Fibroblast of skin of left quadriceps (primary cell): Measurements from ENCODE around the gene RPL10.
A peak's percentile ranks its signal among the peaks of the same experiment; 100 is the strongest.

Experiments used
- DNase-seq, 2 experiments: peaks; one replicate each; pipeline ENCODE4 v3.0.0-alpha.2; 2013; ENCODE audit warnings: low read depth in 2 of 2

Gene RPL10

DNA sequence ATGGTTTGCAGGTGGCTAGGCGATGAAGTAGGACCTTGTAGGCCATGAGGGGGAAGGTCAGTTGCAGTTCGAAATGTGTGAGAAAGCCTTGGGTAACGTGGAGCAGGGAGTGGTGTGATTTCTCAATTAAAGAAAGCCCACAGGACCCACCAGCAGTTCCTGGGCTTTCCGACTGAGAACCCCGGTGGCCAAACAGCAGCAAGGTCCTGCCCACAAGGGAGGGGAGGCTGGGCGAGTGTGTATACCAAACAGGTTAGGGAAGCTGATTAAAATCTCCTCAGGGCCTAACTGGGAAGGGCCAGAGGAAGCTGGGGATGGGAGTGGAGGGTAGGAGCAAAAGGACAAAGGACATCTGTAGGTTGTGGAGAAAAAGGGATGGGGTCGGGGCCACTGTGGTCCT lies 32.7 kb downstream of the RPL10 start:
- DNase-seq: no peak

DNA sequence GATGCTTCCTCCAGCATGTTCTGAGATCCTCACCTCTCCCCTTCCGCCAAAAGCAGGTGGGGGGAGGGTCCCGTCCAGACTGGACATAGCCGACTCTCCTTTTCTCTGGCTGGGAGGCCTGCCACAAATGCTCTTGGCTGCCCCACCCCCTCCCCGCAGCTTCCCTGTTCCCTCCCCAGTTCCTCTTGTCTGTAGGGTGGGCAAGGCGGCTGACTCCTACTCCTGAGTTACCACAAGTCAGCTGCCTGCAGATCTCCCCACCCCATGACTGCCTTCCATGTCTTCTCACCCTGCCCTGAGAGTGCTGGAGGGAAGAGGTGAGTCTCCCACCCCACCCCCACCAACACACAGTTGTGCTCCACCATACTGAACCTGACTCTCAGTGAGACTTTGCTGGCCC lies 33.2 kb downstream of the RPL10 start:
- DNase-seq: no peak

DNA sequence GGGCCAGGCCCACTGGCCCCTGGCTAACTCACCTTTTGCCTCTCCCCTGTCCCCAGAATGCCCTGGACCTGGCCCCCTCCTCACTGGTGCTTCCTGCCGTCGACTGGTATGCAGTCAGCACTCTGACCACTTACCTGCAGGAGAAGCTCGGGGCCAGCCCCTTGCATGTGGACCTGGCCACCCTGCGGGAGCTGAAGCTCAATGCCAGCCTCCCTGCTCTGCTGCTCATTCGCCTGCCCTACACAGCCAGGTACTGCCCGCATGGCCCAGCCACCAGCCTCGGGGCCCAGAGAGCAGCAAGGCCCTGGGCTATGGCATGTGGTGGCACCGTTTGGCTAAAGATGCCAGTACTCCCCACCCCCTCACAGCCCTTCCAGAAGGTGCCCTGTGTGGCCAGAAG lies 34.0 kb downstream of the RPL10 start:
- DNase-seq: no peak

DNA sequence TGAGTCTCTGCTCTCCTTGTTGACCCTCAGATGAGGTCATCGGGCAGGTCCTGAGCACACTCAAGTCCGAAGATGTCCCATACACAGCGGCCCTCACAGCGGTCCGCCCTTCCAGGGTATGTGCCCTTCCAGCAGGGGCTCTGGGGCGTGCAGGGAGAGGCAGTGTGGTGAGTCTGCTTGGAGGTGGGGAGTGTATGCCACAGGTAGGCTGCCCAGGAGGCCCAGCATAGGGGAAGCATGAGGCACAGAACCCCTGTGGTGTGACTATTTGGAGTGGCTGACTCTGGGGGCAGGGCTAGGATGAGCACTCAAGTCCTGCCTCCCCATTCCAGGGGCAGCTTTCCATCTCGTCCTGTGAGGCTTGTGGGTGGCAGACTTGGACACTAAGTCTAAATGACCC lies 35.4 kb downstream of the RPL10 start:
- no peak for DNase-seq

DNA sequence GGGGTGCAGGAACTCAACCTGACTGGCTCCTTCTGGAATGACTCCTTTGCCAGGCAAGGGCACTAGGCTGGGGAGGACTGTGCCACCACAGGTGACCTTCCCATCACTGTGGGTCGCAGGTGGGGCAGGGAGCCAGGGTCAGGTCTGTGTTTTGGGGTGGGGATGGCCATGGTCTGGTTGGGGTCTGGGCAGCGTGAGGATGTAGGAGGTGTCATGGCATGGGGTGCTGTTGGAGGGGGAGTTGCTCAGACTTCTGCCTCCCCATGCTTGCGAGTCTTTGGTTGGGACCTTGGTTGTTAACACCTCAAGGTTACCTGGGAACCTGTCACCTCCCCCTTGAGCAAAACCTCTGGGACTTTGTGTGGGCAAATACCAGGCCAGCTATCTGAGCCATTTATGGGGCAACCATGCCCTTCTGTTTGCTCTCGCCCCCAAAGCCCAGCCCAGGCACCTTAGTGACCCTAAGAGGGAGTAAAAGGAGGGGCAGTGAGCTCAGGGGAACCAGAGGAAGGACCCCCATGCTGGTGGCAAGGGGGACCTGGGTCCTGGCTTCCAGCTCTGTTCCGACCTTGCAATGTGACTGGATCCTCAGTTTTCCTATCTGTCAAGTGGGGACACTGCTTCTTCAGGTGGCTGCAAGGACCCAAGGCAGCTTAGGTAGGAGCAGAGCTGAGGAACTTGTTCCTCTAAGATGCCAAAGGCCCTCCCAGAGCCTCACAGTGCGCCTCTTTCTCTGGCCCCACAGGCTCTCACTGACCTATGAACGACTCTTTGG lies 36.4 kb downstream of the RPL10 start:
- no peak for DNase-seq

DNA sequence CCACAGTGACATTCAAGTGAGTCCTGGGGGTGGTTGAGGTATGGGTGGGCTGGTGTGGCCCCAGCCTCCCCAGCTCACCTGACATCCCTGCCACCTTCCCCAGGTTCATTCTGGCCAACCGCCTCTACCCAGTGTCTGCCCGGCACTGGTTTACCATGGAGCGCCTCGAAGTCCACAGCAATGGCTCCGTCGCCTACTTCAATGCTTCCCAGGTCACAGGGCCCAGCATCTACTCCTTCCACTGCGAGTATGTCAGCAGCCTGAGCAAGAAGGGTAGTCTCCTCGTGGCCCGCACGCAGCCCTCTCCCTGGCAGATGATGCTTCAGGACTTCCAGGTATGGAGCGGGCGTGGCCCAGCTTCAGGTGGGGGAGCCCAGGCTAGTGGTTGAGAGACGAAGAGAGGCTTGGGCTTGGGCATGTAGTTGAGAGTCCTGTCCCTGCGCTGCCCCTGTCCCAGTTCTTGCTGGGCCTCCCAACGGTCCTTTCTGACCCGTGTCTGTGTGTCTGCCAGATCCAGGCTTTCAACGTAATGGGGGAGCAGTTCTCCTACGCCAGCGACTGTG lies 37.1 kb downstream of the RPL10 start:
- no peak for DNase-seq

DNA sequence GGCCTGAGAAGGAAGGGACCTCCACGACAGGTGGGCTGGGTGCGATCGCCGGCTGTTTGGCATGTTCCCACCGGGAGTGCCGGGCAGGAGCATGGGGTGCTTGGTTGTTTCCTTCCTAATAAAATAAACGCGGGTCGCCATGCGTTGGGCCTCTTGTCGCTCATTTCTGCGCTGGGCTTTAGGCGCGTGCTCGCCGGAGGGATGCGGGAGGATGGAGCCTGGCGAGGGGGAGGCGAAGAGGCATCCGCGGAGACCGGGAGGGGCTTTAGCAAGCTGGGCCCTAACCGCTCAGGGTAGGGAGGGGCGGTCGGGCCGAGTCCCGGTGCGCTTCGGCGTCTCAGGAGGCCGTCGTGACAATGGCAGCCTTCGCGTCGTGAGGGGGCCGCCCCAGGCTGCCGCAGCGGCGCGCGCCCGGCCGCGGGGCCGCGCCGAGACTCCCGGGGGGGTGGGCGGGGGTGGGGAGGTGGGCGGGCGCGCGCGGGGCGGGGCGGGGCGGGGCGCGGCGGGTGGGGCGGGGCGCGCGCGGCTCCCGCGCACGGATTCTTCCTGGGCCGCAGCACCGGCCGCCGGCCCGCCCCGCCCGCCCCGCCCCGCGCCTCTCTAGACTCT lies 38.3 kb downstream of the RPL10 start:
- DNase-seq: no peak

DNA sequence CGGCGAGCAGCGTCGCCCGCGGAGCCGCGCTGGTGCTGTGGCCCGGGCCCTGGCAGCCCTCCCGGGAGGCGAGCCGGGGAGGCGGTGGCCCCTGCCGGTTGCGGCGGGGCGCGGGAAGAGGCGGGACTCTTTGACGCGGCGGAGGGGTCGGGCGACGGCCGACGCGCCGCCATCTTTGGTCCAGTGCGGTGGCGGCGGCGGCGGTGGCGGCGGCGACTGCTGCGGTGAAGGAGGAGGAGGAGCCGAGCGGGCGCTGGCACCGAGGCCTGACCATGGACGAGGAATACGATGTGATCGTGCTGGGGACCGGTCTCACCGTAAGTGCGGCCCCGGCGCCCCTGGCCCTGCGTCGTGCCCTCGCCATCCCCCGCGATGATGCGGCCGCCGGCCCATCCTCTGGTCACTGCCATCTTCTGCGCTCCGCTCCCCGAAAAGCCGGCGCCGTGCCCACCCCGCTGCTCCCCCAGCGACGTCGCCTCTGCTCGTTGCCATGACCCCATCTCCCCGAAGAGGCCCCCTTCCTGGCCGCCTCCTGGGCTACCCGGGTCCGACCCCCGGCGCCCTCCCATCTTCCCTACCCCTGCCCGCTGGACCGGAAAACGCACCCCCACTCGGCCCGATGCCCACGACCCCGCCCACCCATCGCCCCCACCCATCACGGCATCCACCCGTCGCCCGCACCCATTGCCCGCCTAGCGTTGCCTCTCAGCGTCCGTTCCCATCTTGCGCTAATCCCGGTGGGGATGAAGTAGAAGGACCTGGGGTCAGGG lies 39.0 kb downstream of the RPL10 start, which contains the start of gene GDI1:
TSS of gene GDI1 (plus strand) at position 172 of the 770 bp plus-strand sequence. CDS start at position 273, 101 bp downstream.
- peak; percentile 29 to 33 for DNase-seq

DNA sequence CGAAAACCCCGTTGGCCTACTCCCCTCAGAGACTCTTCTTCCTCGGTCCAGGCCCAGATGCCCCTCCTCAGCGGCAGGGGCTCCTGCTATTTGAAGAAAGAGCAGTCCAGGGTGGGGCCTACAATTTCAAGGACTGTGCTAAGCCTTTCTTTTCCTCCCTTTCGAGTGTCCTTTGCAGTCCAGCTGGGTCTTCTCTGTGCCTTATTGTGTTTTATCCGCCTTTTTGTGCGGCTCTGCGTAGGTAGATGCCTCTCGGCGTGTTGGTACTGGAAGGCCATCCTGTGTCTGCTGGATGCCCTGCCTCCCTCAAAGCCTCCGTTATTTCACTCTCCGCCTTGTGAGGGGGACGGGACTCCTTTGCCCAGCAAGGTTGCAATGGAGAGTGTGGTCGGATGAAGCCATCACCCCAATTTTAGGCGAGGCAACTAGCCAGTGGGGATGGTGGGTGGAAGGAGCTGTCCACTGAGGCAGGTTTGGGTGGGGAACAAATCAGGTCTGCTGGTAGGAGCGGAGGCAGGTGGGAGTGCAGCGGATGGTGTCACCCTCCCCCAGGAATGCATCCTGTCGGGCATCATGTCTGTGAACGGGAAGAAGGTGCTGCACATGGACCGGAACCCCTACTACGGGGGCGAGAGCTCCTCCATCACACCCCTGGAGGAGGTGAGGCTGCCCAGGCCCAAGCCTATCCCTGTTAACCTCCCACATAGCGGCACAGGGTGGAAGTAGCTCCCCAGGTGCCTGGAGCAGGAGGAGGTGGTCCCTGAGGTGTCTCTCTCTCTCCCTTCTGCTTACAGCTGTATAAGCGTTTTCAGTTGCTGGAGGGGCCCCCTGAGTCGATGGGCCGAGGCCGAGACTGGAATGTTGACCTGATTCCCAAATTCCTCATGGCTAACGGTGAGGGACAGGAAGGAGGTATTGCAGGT lies 40.1 kb downstream of the RPL10 start:
- no peak for DNase-seq

DNA sequence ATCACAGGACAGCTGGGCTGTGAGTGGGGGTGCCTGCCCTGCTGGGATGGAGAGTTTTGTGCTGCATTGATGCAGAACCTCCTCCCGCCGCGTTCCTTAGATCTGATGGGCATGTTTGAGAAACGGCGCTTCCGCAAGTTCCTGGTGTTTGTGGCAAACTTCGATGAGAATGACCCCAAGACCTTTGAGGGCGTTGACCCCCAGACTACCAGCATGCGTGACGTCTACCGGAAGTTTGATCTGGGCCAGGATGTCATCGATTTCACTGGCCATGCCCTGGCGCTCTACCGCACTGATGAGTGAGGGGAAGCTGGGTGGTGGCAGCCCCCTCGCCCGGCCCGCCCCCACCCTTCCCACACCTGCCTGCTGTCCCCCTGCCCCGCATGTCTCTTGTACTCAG lies 41.7 kb downstream of the RPL10 start:
- DNase-seq: no peak

DNA sequence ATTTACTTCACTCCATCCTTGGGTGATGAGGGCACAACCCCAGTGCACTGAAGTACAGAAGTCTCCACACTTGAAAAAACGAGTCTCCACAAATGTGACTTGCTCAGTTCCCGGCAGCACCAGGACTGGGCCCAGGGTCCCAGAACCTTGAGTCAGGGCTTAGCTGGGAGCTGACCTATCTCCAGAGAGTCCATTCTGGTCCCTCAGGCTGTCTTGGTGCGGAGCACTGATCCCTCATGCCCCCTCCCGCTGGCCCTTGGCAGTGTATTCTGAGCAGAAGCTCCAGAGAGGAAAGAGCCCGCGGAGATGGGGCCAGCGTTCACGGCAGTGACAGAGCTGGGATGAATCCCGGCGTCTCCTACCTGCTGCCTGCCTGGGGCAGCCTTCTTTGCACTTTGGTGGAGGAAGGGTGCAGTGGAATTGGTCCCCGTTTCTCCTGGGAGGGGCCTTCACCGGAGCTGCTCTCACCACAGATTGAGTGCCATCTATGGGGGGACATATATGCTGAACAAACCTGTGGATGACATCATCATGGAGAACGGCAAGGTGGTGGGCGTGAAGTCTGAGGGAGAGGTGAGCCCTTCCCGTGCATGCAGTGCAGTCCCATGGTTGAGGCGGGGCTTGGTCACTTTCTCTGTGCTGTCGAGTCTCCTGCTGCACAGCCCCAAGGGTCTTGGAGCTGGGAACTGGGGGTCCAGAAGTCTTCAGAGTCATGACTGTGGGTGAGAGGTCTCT lies 42.6 kb downstream of the RPL10 start:
- DNase-seq: no peak

DNA sequence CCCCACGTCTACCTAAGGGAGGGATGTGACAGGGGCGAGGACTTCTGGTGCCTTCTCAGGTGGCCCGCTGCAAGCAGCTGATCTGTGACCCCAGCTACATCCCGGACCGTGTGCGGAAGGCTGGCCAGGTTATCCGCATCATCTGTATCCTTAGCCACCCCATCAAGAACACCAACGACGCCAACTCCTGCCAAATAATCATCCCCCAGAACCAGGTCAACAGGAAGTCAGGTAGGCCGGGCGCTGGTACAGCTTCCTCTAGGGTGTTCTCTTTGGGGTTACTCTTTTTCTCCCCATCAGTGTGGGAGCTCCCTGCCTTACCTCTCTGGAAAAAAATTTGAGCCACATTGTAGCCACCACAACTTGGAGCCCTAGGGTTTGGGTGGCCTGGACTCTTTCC lies 43.4 kb downstream of the RPL10 start:
- no peak for DNase-seq

DNA sequence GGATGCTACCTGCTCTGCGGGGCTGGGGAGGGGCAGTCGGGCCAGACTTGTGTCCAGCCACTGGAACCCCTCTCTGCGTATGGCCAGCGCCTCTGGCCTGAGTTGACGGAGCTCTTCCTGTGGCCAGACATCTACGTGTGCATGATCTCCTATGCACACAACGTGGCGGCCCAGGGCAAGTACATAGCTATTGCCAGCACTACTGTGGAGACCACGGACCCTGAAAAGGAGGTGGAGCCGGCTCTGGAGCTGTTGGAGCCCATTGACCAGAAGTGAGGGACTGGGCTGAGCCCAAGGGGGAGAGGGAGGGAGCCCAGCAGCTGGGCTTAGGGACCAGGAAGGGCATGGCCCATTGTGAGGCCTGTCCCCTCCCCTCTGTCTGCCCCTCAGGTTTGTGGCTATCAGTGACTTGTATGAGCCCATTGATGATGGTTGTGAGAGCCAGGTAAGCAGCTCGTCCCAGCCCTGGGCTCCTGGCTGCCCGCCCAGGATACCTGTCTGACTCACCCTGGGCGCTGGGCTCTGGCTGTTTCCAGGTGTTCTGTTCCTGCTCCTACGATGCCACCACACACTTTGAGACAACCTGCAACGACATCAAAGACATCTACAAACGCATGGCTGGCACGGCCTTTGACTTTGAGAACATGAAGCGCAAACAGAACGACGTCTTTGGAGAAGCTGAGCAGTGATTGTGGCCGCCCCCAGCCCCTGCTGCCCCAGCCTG lies 44.0 kb downstream of the RPL10 start:
- DNase-seq: no peak

DNA sequence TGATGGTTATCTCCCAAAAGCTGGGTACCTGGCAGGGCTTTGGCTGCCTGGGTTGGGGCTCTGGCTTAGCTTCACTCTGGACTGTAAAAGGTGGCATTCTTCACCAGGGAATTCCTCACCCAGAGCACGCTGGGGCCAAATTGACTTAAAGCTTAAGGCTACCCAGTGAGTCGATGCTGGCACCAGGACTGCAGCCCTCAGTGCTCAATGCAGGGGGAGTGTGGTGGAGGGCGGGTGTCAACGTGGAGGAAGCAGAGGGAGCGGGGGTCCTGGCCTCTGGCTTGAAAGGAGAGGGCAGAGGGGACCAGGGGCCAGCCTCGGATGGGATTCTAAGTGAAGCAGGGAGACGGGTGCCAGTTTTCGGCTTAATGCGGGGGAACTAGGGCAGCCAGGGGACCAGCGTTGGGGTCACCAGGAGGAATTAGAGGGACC lies 45.3 kb downstream of the RPL10 start:
- DNase-seq: no peak

DNA sequence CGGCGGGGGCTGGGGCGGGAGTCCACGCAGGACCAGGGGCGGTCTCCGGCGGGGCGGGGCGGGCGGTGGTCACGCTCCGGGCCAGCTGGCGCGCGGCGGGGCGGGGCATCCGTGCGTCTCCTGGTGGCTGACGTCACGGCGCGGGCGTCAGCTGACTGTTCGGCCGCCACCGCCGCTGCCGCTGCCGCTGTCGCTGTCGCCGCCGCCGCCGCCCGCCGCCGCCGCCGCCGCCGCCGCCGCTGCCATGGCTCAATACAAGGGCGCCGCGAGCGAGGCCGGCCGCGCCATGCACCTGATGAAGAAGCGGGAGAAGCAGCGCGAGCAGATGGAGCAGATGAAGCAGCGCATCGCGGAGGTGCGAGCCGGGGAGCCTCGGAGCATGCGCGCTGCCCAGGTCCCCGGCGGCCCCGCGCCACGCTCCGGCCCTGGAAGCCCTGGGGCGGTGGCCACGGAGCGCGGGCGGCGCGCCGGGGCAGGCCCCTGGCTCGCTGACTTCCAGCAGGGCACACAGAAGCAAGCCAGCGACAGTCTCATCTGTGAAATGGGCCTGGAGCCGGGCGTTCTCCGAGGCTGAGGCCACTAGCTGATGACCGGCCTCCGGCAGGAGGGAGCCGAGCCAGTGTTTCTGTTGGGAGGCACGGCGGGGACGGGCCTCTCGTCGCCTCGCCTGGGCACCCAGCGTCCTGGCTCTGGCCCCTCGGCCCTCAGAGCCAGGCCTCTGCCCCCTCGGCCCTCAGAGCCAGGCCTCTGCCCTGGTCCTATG lies 46.0 kb downstream of the RPL10 start, which contains the start of gene FAM50A:
TSS of gene FAM50A (plus strand) at position 150 of the 763 bp plus-strand sequence. CDS start at position 245, 95 bp downstream.
- no peak for DNase-seq

DNA sequence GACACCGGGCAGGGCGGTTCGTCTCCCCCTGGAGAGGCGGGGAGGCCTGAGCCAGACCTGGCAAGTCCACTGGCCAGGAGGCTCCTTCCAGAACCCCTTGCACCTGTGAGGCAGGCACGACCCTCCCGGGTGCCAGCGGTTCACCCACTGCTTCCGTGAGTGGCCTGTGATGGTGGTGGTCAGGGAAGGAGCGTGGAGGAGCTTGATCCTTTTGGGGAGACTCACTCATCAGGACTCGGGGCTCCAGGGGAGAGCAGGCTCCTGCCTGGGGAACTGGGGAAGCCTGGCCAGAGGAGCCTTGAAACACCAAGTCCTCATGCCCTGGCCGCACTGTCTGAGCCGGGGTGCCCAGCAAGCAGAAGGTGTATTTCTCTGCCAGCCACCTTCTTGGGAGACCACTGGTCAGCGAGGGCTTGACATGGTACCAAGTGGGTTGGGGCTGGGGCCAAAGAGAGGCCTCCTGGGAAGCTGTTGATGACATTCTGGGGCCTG lies 46.6 kb downstream of the RPL10 start:
- DNase-seq: no peak

DNA sequence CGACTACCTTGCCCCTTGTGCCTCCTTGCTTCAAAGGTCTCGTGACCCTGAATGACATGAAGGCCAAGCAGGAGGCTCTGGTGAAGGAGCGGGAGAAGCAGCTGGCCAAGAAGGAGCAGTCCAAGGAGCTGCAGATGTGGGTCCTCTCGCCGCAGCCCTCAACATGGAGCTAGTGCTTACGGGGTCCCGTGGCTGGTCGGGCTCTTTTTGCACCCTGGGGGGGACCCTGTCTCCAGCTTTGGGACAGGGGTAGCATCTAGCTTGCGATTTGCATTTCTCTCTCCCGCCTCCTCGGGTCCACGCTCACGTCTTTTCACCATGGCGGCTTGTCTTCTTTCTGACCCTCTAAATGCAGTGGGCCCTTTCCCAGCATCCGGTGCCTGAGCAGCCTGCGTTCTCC lies 47.6 kb downstream of the RPL10 start:
- DNase-seq: no peak

DNA sequence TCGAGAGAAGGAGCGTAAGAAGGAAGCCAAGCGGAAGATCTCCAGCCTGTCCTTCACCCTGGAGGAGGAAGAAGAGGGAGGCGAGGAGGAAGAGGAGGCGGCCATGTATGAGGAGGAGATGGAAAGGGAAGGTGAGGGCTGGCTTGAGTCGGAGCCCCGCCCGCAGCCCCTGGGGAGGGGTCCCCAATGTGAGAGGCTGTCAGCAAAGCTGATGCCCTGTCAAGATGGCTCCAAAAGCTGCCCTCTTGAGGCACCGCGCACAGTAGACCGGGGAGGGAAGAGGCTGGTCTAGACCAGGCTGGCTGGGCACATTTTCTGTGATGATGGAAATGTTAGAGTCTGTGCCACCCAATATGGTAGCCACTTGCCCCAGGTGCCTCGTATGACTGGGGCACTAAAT lies 48.3 kb downstream of the RPL10 start:
- DNase-seq: no peak

DNA sequence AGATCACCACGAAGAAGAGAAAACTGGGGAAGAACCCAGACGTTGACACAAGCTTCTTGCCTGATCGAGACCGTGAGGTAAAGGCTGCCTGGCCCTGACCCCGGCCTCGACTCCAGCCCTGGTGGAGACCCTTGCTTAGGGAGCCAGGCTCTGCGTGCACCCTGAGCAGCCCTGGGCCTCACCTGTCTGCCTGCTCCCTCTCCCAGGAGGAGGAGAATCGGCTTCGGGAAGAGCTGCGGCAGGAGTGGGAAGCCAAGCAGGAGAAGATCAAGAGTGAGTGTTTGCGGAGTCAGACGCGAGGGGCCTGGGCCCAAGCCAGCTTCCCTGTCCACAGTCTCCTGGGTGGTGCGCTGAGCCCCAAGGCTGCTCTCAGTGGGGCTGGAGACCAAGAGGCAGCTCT lies 50.3 kb downstream of the RPL10 start:
- no peak for DNase-seq
